Measurements from ENCODE around the gene FAM53C. TPM values are rescaled to one million over a fixed set of nuclear protein-coding genes. Genes with fewer than 3 reads are reported as not detected.
"Not testable (repeated sequence)": the region's sequence is repeated elsewhere in the genome, so short reads cannot be mapped to it uniquely, and the experiment has no call there.

FAM53C gene
- polyA plus RNA-seq, 3 donors from 2014 or later, result 16.2 to 32.1 (median 25.2) TPM

GRCh38 chr5:138372653-138373052 is 34.6 kb downstream of the FAM53C start:
- Mint-ChIP-seq H3K27ac (peak overlapping the region in 1 of 6 donors; percentile 5), H3K36me3 (peaks cover 3 to 11% (median 8%) of the 10 kb centered on the region in 3 donors), H3K4me3 (no peak overlapping the region), H3K4me1 (peaks cover 21 to 37% of the 10 kb centered on the region in 2 donors), H3K27me3 (ENCODE audit: low read depth in 3 of 3) (peaks cover 0 to 2% (median 0%) of the 10 kb centered on the region in 3 donors), H3K9me3 (no peaks in the 10 kb centered on the region)
- no peak for DNase-seq

GRCh38 chr5:138382347-138382746 is 44.3 kb downstream of the FAM53C start:
- Mint-ChIP-seq H3K36me3 (peaks cover 22 to 38% (median 27%) of the 10 kb centered on the region in 3 donors), H3K4me1 (no peaks in the 10 kb centered on the region), H3K9me3 (no peaks in the 10 kb centered on the region)

GRCh38 chr5:138385660-138386059 is 47.6 kb downstream of the FAM53C start:
- Mint-ChIP-seq H3K4me1 (no peaks in the 10 kb centered on the region), H3K27me3 (ENCODE audit: low read depth in 3 of 3) (no peaks in the 10 kb centered on the region), H3K36me3 (peaks cover 18 to 32% (median 24%) of the 10 kb centered on the region in 3 donors), H3K9me3 (no peaks in the 10 kb centered on the region), H3K27ac (no peak overlapping the region), H3K4me3 (no peak overlapping the region)
- DNase-seq, result no peak

More at GRCh38 chr5:138382347-138382746, 44.3 kb downstream of the FAM53C start:
- Mint-ChIP-seq H3K27me3 (ENCODE audit: low read depth in 3 of 3) (no peaks in the 10 kb centered on the region), H3K4me3 (no peak overlapping the region), H3K27ac (no peak overlapping the region)
- no peak for DNase-seq

GRCh38 chr5:138386290-138386689 is 48.2 kb downstream of the FAM53C start:
- H3K36me3 Mint-ChIP-seq, result peaks cover 19 to 37% (median 26%) of the 10 kb centered on the region in 3 donors
- H3K27ac Mint-ChIP-seq, result no peak overlapping the region

GRCh38 chr5:138389332-138389731 is 51.3 kb downstream of the FAM53C start:
- Mint-ChIP-seq H3K4me1 (no peaks in the 10 kb centered on the region), H3K27me3 (ENCODE audit: low read depth in 3 of 3) (no peaks in the 10 kb centered on the region), H3K27ac (no peak overlapping the region), H3K9me3 (no peaks in the 10 kb centered on the region), H3K36me3 (peaks cover 19 to 38% (median 32%) of the 10 kb centered on the region in 3 donors), H3K4me3 (no peak overlapping the region)
- no peak for DNase-seq

More at GRCh38 chr5:138386290-138386689, 48.2 kb downstream of the FAM53C start:
- H3K27me3 Mint-ChIP-seq (ENCODE audit: low read depth in 3 of 3), result no peaks in the 10 kb centered on the region
- no peak overlapping the region for H3K4me3 Mint-ChIP-seq
- no peaks in the 10 kb centered on the region for H3K9me3 Mint-ChIP-seq
- DNase-seq, result no peak
- no peaks in the 10 kb centered on the region for H3K4me1 Mint-ChIP-seq

GRCh38 chr5:138389911-138390310 is 51.8 kb downstream of the FAM53C start:
- H3K4me3 Mint-ChIP-seq; H3K27me3 Mint-ChIP-seq (ENCODE audit: low read depth in 3 of 3); H3K4me1 Mint-ChIP-seq; H3K27ac Mint-ChIP-seq; DNase-seq; H3K9me3 Mint-ChIP-seq: not testable (repeated sequence)
- peaks cover 25 to 44% (median 37%) of the 10 kb centered on the region in 3 donors for H3K36me3 Mint-ChIP-seq

- no peak for DNase-seq
- H3K27me3 Mint-ChIP-seq (ENCODE audit: low read depth in 3 of 3), result peaks cover 0 to 1% (median 0%) of the 10 kb centered on the region in 3 donors
- H3K36me3 Mint-ChIP-seq, result peaks cover 34 to 47% (median 36%) of the 10 kb centered on the region in 3 donors
- H3K4me1 Mint-ChIP-seq, result peaks cover 0 to 5% of the 10 kb centered on the region in 2 donors
- H3K27ac Mint-ChIP-seq, result no peak overlapping the region
- H3K4me3 Mint-ChIP-seq, result no peak overlapping the region
- H3K9me3 Mint-ChIP-seq, result no peaks in the 10 kb centered on the region
Observed at GRCh38 chr5:138391859-138392386, 53.9 kb downstream of the FAM53C start.

Other genes with a start within 250 kb of the FAM53C start
- not detected for gene NME5, start 198.8 kb upstream of the FAM53C start, polyA plus RNA-seq
- 10 to 100 TPM; 10.6 to 32.0 (median 16.8) TPM for gene BRD8, start 159.6 kb upstream of the FAM53C start, polyA plus RNA-seq
- gene KIF20A, start 159.2 kb upstream of the FAM53C start, polyA plus RNA-seq, result under 1 TPM in 2 of 3 donors, not detected in 1; 0.34 to 0.43 TPM
- 10 to 100 TPM; 15.3 to 28.2 (median 23.6) TPM for gene CDC23, start 124.9 kb upstream of the FAM53C start, polyA plus RNA-seq
- gene GFRA3, start 63.6 kb upstream of the FAM53C start, polyA plus RNA-seq, result not detected
- 1 to 10 TPM in 1 of 3 donors, under 1 TPM in 2; 0.19 to 2.3 (median 0.57) TPM for gene CDC25C, start 6.5 kb upstream of the FAM53C start, polyA plus RNA-seq
- gene KDM3B, start 14.4 kb downstream of the FAM53C start, polyA plus RNA-seq, result 10 to 100 TPM in 1 of 3 donors, 1 to 10 TPM in 2; 4.0 to 14.5 (median 7.2) TPM
- under 1 TPM in 2 of 3 donors, not detected in 1; 0.11 to 0.48 TPM for gene REEP2, start 100.8 kb downstream of the FAM53C start, polyA plus RNA-seq
- gene EGR1, start 127.2 kb downstream of the FAM53C start, polyA plus RNA-seq, result under 1 TPM in 2 of 3 donors, not detected in 1; 0.52 to 0.99 TPM
- 10 to 100 TPM; 30.0 to 38.2 (median 33.5) TPM for gene ETF1, start 205.0 kb downstream of the FAM53C start, polyA plus RNA-seq
- gene HSPA9, start 237.1 kb downstream of the FAM53C start, polyA plus RNA-seq, result 100 to 1,000 TPM in 2 of 3 donors, 10 to 100 TPM in 1; 92.8 to 153 (median 145) TPM

Measured in immature natural killer cell (primary cell).